Hepatocyte (in vitro differentiated cells): ENCODE data around the gene CD7.
A peak's percentile ranks its signal among the peaks of the same experiment; 100 is the strongest.

ENCODE experiments used
- EZH2 ChIP-seq: fragments of 200-600 bp; sonication (generic); IDR thresholded peaks from 2 replicates; pipeline ENCODE4 v1.6.1; 2016; ENCODE audit warnings: antibody characterized with exemption, mild to moderate bottlenecking, borderline replicate concordance
- TF ChIP-seq, protein P1 (sequence below): fragments of 200-600 bp; sonication (generic); IDR thresholded peaks from 2 replicates; pipeline ENCODE4 v1.5.1; 2016; ENCODE audit warnings: antibody characterized with exemption, mild to moderate bottlenecking; ENCODE audit not compliant: poor library complexity

DNA sequence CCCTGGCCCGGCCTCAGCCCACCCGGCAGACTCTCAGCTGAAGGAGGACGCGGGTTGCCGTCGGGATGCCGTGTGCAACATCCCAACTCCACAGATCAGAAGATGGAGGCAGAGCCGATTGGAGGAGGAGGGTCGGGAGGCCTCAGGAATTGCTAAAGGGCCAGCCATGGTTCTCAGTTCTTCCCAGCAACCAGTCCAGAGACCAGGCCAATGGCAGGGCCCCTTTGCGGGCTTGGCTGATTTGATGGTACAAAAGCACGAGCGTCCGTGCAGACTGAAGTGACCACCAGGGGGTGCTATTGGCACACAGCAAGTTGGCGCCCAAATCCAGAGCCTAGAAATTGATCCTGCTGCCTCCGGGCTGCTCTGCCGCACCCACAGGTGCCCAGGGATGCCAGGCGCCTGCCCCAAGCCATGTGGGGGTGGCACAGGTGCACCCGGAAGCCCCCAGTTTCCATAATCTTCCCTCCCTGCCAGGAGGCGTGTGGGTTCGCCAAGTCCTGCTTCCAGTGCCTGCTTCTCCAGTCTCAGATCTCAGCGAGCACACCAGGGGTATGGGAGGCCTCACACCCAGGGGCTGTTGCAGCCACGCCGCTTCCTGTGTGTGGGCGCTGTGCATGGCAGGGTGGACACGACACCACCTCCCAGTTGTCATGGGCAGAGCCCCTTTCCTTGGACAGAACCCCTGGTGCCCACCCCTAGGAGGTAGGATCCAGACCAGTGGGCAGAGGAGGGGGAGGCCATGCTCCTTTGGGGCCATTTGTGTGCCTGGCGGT, 34.5 kb upstream of the CD7 start:
- TF ChIP-seq, protein P1, sequence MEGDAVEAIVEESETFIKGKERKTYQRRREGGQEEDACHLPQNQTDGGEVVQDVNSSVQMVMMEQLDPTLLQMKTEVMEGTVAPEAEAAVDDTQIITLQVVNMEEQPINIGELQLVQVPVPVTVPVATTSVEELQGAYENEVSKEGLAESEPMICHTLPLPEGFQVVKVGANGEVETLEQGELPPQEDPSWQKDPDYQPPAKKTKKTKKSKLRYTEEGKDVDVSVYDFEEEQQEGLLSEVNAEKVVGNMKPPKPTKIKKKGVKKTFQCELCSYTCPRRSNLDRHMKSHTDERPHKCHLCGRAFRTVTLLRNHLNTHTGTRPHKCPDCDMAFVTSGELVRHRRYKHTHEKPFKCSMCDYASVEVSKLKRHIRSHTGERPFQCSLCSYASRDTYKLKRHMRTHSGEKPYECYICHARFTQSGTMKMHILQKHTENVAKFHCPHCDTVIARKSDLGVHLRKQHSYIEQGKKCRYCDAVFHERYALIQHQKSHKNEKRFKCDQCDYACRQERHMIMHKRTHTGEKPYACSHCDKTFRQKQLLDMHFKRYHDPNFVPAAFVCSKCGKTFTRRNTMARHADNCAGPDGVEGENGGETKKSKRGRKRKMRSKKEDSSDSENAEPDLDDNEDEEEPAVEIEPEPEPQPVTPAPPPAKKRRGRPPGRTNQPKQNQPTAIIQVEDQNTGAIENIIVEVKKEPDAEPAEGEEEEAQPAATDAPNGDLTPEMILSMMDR, result peak; percentile 95
- no peak for TF ChIP-seq EZH2
